Embryonic facial prominence (tissue), 1 donor: ENCODE results near the gene CDK7.
"Not testable (repeated sequence)": the region's sequence is repeated elsewhere in the genome, so short reads cannot be mapped to it uniquely, and the experiment has no call there.

Source experiments
- DNase-seq: peaks from one replicate; pipeline ENCODE4 v3.0.0-alpha.2; 2016; ENCODE audit errors: extremely low spot score

Gene CDK7

GRCh38 chr5:69236733-69237132 is 2.0 kb downstream of the CDK7 start:
- DNase-seq = not testable (repeated sequence)

GRCh38 chr5:69237877-69238276 is 3.2 kb downstream of the CDK7 start:
- no peak for DNase-seq

- no peak for DNase-seq
Observed at GRCh38 chr5:69238760-69239251, 4.1 kb downstream of the CDK7 start.

DNA sequence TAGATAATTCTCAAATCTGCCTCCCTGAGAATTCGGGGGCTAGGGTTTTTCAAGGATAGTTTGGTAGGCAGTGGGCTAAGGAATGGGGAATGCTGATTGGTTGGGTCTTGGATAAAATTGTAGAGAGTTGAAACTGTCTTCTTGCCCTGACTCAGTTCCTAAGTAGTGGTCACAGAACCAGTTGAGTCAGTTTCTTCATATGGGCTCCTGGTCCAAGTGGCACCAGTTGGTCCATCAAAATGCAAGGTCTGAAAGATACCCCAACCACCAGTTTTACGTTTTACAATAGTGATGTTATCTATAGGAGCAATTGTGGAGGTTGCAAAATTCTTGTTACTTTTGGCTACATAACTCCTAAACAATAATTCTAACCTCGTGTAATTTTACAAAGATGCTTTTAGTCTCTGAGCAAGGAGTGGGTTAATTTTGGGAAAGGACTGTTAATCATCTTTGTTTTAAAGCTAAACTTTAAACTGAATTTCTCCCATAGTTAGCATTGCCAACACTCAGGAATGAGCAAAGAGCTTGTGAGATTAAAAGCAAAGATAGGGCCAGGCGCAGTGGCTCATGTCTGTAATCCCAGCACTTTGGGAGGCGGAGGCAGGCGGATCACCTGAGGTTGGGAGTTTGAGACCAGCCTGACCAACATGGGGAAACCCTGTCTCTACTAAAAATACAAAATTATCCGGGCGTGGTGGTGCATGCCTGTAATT is 7.7 kb downstream of the CDK7 start:
- no peak for DNase-seq

GRCh38 chr5:69245031-69245430 is 10.3 kb downstream of the CDK7 start:
- DNase-seq = no peak

GRCh38 chr5:69248019-69248418 is 13.3 kb downstream of the CDK7 start:
- DNase-seq = no peak

DNA sequence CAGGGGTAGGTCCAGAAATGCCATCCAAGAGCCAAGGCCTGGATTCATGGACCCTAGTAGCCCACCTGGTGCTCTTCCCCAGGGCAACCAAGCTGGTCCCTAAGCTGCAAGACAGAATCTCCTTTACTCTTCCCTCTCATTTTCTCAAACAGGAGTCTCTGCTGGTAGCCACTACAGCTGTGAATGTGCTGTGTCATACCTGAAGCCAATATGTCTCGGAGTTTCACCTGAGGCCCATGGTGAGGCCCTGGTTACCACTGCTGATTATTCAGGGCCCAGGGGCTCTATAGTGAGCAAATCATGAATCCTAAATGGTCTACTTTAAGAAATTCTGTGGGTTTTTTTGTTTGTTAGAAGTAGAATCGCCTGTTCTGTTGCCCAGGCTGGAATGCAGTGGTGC is 15.9 kb downstream of the CDK7 start:
- no peak for DNase-seq

- DNase-seq = no peak
Observed at GRCh38 chr5:69252437-69252836, 17.8 kb downstream of the CDK7 start.

- DNase-seq = not testable (repeated sequence)
Observed at GRCh38 chr5:69255940-69256339, 21.3 kb downstream of the CDK7 start.

DNA sequence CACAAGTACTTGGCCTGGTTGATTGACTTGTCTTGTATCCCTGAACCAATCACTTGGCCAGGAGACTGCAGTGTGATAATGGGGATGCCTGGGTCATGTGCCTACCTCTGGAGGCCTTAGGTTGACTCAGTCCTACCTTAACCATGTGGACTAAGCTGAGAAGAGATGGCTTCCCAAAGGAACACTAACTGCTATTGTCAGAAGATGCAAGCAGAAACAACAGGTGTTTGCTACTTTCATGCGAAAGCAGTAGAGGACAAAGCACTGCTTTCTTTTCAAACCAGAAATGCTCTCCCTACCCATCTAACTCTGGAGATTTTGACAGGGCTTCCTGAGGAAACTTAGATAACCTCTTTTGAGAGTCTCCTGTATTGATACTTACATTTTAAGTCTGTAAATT is 22.9 kb downstream of the CDK7 start:
- DNase-seq = no peak

DNA sequence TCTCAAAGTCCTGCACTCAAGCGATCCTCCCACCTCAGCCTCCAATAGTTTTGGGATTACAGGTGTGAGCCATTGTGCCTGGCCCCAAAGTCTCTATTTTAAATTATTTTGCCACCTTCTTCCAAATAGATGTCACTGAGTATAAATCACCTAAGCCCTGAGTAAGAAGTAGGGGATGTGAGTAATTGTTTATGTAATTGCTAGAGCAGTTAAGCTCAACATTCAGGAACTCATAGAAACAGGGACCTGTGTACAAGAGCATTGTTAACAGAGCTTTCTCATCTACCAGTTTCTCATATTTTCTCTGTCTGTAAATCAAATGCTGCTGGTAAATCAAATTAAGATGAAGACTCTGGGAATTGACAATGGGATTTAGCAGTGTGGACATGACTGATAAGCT is 26.3 kb downstream of the CDK7 start:
- no peak for DNase-seq

- DNase-seq = no peak
Observed at GRCh38 chr5:69265931-69266330, 31.2 kb downstream of the CDK7 start.

DNA sequence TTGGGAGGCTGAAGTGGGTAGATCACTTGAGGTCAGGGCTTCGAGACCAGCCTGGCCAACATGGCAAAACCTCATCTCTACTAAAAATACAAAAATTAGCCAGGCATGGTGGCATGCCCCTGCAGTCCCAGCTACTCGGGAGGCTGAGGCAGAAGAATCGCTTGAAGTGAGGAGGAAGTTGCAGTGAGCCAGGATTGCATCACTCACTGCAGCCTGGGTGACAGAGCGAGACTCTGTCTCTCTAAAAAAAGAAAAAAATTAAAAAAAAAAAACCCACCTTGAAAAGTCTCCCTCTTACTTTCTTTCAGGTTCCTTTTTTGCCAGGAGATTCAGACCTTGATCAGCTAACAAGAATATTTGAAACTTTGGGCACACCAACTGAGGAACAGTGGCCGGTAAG is 34.2 kb downstream of the CDK7 start:
- DNase-seq = no peak

- DNase-seq = no peak
Observed at GRCh38 chr5:69270840-69271239, 36.2 kb downstream of the CDK7 start.

- DNase-seq = no peak
Observed at GRCh38 chr5:69271376-69271775, 36.7 kb downstream of the CDK7 start.

DNA sequence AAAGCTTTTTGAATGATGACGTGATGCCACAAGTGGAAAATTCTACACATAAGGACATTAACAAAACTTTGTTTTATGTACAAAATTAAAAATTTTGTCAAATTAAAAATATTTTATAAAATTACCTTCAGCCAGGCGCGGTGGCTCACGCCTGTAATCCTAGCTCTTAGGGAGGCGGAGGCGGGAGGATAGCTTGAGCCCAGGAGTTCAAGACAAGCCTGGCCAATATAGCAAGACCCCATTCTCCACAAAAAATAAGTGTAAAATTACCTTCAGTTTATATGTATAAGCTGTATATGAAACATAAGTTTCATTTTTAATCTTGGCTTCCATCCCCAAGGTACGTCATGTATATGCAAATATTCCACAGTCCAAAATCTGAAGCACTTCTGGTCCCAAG is 40.9 kb downstream of the CDK7 start:
- DNase-seq = no peak

DNA sequence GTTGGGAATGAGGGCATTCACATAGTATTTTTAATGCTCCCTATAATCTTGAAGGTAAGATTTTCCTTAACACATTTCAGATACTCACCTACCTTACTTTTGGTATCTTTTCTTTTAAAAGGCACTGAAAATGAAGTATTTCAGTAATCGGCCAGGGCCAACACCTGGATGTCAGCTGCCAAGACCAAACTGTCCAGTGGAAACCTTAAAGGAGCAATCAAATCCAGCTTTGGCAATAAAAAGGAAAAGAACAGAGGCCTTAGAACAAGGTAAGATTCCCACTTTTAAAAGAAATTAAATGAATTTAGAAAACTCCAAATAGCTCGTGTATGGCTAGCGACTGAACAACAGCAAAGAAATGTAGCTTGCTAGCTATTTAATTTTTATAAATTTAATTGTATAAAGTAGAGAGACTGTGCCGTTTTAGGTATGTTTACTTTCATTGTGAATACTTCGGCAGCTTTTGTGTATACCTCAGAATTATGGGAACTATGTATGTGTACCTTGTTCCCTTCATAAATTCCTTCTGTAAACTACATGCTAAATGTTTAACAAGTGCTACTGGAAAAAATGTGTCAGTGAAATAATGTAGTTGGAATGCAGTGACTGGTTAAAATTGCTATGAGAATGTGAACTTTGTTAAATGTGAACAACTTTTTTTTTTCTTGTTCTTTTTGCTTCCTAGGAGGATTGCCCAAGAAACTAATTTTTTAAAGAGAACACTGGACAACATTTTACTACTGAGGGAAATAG is 41.9 kb downstream of the CDK7 start:
- DNase-seq = no peak

- DNase-seq = no peak
Observed at GRCh38 chr5:69279517-69279916, 44.8 kb downstream of the CDK7 start.

GRCh38 chr5:69281114-69281513 is 46.4 kb downstream of the CDK7 start:
- DNase-seq = no peak

DNA sequence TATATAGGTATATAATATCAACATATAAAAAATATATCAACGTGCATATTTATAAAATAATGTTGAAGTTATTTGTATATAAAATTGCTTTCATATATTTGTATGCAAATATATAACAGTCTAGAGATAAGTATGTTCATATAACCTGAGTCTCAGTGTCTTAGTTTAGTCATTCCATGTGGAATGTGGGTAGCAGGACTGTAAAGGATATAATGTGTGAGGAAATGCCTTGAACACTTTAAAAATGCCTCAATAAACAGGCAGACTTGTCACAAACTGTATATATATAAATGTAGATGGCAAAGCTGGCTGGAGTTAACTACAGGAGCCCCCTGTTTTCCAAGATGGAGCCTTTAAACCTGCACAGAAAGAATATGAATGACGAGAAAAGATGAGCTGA is 49.5 kb downstream of the CDK7 start:
- DNase-seq = no peak

DNA sequence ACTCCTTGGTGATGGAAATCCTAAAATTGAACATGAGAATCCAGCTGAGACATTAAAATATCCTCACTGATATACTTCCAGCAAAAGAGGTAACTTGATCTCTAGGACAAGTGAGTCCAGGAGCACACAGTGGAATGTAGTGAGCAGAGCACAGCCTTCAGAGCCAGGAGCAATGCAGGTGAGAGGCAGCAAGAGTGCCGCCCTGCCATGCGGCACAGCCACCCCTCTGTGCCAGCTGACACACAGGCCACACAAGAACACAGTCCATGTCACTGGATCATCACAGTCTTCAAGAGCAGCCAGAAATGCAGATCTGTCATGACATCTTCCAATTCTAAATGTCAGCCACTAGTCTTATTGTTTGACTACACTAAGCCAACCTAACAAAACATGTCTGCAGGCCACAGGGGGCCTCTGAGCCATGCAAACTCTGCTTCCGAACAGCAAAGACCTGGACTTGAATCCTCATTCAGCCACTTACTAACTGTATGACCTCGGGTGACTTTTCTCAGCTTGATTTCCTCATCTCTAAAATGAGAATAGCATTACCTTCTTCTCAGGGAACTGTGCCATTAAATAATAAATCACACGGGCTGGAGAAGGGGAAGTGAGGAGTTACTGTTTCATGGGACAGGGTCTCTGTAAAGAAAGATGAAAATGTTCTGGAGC is 50.9 kb downstream of the CDK7 start:
- no peak for DNase-seq

GRCh38 chr5:69288069-69288468 is 53.4 kb downstream of the CDK7 start:
- DNase-seq = no peak

DNA sequence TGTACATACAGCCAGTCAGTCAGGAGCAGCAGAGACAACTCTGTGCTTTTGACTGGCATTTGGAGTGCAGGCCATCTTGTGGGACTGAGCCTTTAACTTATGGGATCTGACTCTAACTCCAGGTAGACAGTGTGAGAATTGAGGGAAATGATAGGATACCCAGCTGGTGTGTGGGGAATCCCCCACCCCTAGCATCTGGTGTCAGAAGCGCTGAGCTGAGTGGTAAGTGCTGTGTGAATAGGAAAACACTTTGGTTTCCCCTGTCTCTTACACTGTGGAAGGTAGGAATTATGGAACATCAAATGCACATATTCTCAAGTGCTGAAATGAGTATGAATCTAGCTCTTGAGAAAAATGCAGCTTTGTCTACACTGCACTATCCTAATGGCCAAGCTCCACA is 54.0 kb downstream of the CDK7 start:
- no peak for DNase-seq
